GM21825 (cell line): ENCODE results near the gene CHEK1.
"Not testable (repeated sequence)": the region's sequence is repeated elsewhere in the genome, so short reads cannot be mapped to it uniquely, and the experiment has no call there.

Experiments
- ATAC-seq: cut with Tn5 transposase; IDR thresholded peaks from one replicate; pipeline ENCODE4 v1.9.1; 2021; ENCODE audit warnings: mild to moderate bottlenecking, moderate library complexity; ENCODE audit not compliant: unreplicated experiment

Gene CHEK1

DNA sequence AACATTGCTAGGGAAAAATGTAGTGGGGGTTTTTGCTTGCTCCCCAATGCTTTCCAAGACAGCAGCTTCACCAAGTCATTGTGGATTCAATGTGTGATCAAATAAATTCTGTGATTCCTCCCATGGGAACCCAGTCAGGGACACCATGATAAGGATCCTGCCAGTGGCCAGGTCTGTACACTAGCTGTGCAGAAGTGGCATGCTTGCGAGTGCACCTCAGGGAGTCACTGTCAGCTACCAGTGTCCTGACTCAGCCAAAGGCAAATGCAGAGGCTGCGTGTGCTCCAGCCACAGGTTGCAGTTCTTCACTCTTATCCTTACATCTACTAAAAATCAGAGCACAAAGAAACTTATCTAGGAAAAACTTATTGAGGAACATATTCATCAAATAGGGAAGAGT is 65.0 kb downstream of the CHEK1 start:
- no peak for ATAC-seq

DNA sequence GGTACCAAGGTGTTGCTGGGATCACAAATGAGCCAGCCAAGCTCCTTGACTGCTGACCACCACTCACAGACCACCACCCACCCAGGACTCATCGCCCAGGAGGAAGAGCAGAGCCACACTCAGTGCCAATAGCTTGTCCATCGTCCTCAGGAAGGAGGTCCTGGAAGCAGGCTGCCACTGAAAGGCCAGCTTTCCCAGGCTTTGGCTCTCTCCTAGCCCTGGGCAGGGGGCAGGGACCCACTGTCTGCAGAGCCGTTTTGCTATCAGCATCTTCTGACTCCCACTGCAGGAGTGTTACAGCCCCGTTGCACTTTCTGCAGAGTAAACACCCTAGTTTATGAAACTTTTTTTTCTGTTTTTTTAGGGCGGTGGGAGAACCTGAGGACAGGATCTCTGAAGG is 67.9 kb downstream of the CHEK1 start:
- no peak for ATAC-seq

DNA sequence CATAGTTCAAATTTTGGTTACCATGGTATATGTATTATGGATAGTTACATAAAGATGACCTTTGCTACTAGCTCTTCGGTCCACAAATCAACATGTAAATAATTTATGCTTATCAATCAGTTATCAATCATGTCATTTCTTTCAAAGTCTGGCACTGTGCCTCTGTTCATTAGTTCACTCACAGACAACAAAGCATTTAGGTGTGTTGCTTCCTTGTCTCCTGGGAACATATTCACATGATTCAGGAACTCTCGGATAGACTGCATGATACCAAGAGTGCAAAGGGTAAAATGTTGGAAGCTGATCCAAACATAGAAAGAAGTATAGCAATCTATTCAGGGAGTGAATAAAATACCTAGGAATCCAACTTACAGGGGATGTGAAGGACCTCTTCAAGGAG is 70.0 kb downstream of the CHEK1 start:
- no peak for ATAC-seq

DNA sequence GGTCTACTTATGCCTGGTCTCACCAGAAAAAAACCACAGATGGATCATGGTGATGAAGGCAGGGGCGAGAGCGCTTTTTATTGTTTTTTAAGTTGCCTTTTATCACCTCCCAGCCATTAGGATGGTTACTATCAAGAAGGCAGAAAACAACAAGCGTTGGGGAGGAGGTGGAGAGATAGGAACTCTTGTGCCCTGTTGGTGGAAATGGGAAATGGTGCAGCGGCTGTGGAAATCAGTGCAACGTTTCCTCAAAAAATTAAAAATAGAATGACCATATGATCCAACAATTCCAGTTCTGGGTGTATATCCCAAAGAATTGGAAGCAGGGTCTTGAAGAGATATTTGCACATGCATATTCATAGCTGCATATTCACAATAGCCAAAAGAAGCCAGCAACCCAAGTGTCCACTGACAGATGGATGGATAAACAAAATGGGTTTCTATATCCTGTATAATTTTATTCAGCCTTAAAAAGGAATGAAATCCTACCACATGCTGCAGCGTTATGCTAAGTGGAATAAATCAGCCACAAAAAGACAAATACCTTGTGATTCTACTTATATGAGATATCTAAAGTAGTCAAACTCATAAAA is 76.2 kb downstream of the CHEK1 start:
- no peak for ATAC-seq

DNA sequence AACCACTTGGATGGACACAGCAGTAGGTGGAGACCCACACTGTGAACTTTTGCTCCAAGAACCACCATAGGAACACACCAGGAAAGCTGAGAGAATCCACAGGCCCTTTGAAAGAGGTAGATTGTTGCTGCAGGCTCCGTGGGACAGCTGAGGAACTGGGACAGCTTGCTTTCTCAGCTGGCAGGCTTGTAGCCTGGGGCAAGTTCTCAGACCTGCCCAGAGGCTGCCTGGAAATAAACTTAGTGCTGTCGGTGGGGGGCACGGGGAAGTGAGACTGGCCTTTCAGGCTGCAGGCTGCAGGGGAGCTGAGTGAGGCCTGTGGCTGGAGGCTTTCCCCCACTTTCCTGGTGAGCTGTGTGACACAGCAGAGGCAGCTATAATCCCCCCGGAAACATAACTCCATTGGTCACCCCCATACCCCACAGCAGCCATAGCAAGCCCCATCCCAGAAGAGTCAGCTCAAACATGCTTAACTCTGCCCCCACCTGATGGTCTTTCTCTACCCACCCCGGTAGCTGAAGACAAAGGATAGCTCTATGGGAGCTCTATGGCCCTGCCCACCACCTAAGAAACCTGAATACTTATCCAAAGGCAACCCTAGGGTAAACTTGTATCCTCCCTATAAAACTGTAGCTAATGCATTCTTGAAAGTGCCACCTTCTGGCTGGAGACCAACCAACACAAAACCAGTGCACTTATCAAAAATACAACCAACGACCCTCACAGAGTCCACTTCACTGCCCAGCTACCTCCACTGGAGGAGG is 77.1 kb downstream of the CHEK1 start:
- no peak for ATAC-seq

DNA sequence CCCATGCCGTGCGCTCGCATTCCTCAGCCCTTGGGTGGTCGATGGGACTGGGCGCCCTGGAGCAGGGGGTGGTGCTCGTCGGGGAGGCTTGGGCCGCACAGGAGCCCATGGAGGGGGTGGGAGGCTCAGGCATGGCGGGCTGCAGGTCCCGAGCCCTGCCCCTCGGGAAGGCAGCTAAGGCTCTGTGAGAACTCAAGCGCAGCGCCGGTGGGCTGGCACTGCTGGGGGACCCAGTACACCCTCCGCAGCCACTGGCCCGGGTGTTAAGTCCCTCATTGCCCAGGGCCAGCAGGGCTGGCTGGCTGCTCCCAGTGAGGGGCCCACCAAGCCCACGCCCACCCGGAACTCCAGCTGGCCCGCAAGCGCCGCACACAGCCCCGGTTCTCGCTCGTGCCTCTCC is 79.7 kb downstream of the CHEK1 start:
- ATAC-seq = not testable (repeated sequence)

DNA sequence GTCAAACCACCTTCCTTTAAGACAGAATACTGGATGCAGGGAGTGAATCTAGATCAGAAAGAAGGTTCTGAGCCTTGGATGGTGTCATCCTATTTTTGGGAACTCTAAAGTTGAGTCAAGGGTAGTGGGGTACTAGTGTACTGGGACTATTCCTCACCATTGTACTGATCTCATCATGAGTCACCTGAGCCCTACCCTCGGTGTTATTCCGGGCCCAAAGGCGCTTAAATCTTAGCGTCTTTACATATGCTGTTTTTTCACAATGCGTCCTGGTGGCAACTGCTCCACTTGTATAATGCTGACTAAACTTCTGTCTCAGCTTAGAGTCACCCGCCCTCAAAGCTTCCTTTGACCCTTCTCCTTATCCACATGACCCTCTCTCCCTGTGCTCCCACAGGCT is 95.8 kb downstream of the CHEK1 start:
- ATAC-seq = no peak

DNA sequence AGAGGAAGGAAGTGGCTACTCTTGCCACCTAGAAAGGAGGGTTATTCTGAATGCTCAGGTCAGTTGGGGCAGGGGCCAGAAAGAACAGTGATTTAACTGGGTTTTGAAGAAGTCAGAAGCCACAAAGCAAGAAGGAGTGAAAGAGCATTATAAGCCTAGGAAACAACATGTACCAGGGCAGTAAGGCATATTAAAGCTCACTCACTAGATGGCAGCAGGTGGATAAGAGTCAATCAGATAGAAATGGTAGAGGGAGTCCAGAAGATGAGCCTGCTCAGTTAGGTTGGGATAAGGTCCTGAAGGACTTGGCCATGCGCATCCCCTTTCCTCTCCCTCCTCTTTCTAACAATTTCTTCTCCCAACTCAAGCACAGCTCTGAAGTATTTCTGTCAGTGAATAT is 99.2 kb downstream of the CHEK1 start:
- no peak for ATAC-seq
